GM12878 (cell line): ENCODE measurements around the gene MYNN.

Experiments
- ATF3 ChIP-seq: IDR thresholded peaks from 2 replicates; pipeline ENCODE4 v1.6.1; 2011; ENCODE audit warnings: low read depth, mild to moderate bottlenecking, low read length, moderate library complexity, borderline replicate concordance; ENCODE audit errors: extremely low read depth
- ATF7 ChIP-seq: fragments of 450-650 bp; IDR thresholded peaks from 2 replicates; pipeline ENCODE4 v1.6.1; 2016; ENCODE audit warnings: low read depth, mild to moderate bottlenecking
- BCL3 ChIP-seq: IDR thresholded peaks from 2 replicates; pipeline ENCODE4 v1.6.1; 2011; ENCODE audit warnings: borderline replicate concordance, low read depth, mild to moderate bottlenecking, moderate library complexity, low read length; ENCODE audit not compliant: insufficient read depth, poor library complexity, severe bottlenecking
- BHLHE40 ChIP-seq, 2 experiments: fragments of 450-650 bp in 1 of 2; IDR thresholded peaks; 2 replicates each; pipeline ENCODE4 v1.6.1; 2011 to 2017; ENCODE audit warnings: low read depth in 2 of 2, borderline replicate concordance in 1 of 2, improper control_type of control experiment in 1 of 2, low read length in 1 of 2, mild to moderate bottlenecking in 1 of 2
- BMI1 ChIP-seq: fragments of 450-650 bp; IDR thresholded peaks from 2 replicates; pipeline ENCODE4 v1.6.1; 2016; ENCODE audit warnings: mild to moderate bottlenecking, moderate library complexity, borderline replicate concordance
- CBFB ChIP-seq: IDR thresholded peaks from 2 replicates; pipeline ENCODE4 v1.6.1; 2016; ENCODE audit warnings: antibody characterized with exemption, low read depth
- POLR2A ChIP-seq: IDR thresholded peaks from 2 replicates; pipeline ENCODE4 v1.6.1; 2011; ENCODE audit warnings: low read depth, mild to moderate bottlenecking, low read length
- SP1 ChIP-seq: IDR thresholded peaks from one replicate; pipeline ENCODE4 v1.6.1; 2011; ENCODE audit warnings: low read depth, low read length
- TAF1 ChIP-seq: IDR thresholded peaks from 2 replicates; pipeline ENCODE4 v1.6.1; 2011; ENCODE audit warnings: mild to moderate bottlenecking, low read depth, low read length, borderline replicate concordance
- USF2 ChIP-seq: IDR thresholded peaks from 2 replicates; pipeline ENCODE4 v1.6.1; 2011; ENCODE audit warnings: low read depth, low read length, improper control_type of control experiment, borderline replicate concordance
- TF ChIP-seq, protein P1 (sequence below), 3 experiments: IDR thresholded peaks in 2 of 3; conservative IDR thresholded peaks in 1 of 3; 2 replicates each; pipeline ENCODE4 v1.5.1; 2011; ENCODE audit warnings: low read depth in 3 of 3, low read length in 3 of 3, mild to moderate bottlenecking in 3 of 3, control low read depth in 2 of 3, moderate library complexity in 2 of 3, inconsistent platforms in 1 of 3, mixed read lengths in 1 of 3; ENCODE audit not compliant: control insufficient read depth in 2 of 3, insufficient read depth in 1 of 3; ENCODE audit errors: extremely low read depth in 1 of 3

DNA sequence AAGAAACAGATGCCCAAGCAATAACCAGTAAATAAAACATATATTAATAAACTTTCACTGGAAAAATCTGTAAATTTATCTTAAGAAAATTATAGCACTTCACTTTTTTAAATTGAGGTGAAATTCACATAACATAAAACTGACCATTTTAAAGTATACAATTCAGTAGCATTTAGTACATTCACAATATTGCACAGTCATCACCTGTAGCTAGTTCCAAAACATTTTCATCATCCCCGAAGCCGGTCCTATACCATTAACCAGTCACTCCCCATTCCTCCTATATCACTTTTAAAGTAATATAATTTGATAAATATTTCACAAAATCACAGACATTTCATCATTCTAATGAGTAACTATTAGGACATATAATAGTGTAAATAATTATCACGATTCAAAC is 31.5 kb downstream of the MYNN start:
- no peak for TF ChIP-seq SP1
- TF ChIP-seq ATF3: no peak
- no peak for TF ChIP-seq BMI1
- no peak for TF ChIP-seq CBFB
- TF ChIP-seq POLR2A: no peak
- TF ChIP-seq, protein P1, sequence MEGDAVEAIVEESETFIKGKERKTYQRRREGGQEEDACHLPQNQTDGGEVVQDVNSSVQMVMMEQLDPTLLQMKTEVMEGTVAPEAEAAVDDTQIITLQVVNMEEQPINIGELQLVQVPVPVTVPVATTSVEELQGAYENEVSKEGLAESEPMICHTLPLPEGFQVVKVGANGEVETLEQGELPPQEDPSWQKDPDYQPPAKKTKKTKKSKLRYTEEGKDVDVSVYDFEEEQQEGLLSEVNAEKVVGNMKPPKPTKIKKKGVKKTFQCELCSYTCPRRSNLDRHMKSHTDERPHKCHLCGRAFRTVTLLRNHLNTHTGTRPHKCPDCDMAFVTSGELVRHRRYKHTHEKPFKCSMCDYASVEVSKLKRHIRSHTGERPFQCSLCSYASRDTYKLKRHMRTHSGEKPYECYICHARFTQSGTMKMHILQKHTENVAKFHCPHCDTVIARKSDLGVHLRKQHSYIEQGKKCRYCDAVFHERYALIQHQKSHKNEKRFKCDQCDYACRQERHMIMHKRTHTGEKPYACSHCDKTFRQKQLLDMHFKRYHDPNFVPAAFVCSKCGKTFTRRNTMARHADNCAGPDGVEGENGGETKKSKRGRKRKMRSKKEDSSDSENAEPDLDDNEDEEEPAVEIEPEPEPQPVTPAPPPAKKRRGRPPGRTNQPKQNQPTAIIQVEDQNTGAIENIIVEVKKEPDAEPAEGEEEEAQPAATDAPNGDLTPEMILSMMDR (IDR thresholded peaks at IDR 0.05 in 2 of 3, conservative IDR thresholded peaks at IDR 0.05 in 1 of 3; ENCODE audit: control insufficient read depth in 2 of 3, extremely low read depth in 1 of 3, insufficient read depth in 1 of 3, low read depth in 3 of 3, low read length in 3 of 3): no peak
- no peak for TF ChIP-seq TAF1
- TF ChIP-seq BHLHE40 (IDR thresholded peaks at IDR 0.05; ENCODE audit: borderline replicate concordance in 1 of 2, low read depth in 2 of 2, low read length in 1 of 2): no peak
- TF ChIP-seq USF2: no peak
- TF ChIP-seq ATF7: no peak
- no peak for TF ChIP-seq BCL3
